Middle frontal gyrus (tissue), 1 donor: Measurements from ENCODE around the gene RHCG.

Experiments
- DNase-seq: peaks from one replicate; pipeline ENCODE4 v3.0.0-alpha.2; 2015; ENCODE audit warnings: low spot score; ENCODE audit errors: extremely low spot score

RHCG gene

DNA sequence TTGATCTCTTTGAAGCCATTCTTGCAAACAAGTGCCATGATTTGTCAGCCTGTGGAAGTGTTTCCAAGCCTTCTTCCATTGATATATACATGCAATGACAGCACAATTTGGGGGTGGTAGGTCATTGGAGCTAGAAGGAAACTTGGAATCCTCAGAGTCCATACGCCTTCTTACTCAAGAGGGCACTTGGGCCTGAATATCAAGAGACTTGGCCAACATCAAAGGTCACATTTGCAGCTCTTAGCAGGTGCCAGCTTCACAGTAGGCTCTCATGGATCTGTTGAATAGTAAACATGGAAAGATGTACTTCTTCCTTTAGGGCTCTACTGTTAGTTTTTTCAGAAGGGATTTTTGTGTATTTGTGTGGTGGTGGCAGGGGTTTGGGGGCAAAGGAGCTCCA, 50.9 kb downstream of the RHCG start:
- no peak for DNase-seq

DNA sequence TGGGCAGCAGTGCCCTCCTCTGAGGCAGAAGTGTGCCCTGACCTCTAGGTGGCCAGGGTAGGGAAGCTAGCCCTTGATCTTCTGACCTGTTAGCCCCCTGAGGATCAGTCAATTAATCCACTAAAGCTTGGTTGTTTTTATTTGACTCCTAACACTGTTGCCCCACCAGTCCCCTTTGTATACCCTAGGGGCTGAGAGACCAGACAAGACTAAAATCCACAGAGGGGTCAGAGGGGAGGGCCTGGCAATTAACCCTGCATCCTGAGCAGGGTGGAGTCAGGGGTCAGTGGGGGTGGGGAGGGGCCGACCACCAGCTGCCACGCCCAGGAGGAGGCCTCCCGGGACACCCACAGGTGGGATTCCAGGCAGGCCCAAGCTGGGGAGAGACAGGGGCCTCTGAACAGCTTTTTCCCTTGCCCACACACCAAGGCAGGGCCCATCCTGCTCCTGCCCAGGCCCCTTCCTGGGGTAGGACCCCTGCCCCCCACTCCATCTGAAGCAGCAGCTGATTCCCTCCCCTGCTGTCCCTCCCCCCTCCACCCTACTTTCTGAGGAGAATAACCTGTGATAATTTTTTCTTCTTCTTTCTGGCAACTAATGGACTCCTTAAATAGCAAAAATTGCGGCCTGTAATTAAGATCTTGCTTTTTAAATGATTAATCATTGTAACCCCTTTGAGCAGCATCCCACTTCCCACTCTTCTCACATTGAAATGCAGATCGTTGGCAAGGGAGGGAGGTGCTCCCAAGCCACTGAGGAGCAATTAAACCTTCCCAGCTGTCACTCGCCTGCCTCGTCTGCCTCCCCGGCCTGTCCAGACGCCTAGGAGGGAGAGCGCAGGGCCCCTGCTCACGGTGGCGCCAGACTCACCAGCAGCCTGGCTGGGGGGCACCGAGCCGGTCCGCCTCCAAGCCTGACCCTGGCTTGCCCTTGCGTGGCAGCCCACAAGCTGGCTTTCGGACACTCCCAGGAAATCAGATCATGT, 51.9 kb downstream of the RHCG start:
- no peak for DNase-seq

DNA sequence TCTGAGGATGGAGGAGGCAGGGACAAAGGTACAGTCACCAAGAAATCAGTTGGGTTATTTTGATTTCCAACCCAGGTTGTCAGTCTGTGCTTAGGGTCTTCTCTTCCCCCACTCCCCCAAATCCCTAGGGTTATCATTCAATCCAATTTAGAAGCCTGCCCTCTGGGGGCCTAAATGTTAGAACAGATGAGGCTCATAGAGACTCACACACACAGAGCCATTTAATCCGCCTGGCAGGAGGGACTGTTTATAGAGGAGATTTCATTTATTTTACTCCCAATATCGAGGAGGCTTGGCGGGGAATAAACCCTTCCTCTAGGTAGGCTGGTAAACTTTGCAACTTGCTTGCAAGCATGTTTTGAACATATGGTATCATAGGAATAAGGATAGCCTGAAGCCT, 52.8 kb downstream of the RHCG start:
- no peak for DNase-seq

DNA sequence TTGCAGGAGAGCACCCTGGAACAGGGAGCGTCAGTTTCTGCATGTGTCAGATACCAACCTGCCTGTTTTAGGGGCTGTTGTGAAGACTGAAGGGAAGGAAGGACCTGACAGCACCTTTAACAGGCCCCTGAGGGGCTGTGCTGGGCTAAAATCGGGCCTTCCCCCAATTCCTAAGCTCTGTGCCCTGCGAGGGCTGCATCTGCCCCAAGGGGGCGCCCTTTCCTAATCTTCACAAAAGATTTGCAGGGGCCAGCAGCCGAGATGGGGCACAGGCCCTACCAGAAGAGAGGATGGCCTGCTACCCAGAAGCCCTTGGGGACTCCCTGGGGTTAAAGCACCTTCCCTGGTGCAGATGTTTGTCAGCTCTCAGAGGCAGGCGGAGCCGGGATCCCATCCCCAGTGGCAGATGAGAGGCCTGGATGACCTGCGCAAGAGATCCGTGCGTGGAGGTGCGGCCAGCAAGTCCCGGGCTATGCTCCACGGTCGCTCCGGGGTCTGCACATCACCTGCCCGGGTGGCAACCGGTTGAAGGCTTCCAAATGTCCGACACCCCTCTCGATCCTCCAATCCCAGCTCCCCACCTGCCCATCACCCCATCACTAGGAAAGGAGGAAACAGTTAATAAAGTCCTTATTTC, 53.6 kb downstream of the RHCG start:
- DNase-seq: no peak

DNA sequence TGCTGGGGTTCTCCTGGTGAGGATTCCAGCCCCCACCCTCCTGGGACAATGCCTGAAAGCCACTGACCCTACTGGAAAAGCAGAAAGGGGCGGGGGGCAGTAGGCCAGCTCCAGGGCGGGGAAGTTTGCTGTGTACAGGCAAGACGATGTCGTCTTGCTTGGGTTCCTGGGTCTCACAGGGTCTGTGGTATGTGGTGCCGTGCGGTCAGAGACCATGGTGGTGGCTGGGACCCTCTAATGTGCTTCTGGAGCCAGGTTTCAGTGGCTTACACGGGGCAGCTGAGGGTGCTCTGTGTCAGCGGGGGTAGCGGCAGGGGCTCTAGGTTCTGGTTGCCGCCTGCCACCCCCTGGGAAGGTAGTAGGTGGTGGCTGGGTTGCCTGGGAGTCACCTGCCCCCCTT, 54.2 kb downstream of the RHCG start:
- no peak for DNase-seq

DNA sequence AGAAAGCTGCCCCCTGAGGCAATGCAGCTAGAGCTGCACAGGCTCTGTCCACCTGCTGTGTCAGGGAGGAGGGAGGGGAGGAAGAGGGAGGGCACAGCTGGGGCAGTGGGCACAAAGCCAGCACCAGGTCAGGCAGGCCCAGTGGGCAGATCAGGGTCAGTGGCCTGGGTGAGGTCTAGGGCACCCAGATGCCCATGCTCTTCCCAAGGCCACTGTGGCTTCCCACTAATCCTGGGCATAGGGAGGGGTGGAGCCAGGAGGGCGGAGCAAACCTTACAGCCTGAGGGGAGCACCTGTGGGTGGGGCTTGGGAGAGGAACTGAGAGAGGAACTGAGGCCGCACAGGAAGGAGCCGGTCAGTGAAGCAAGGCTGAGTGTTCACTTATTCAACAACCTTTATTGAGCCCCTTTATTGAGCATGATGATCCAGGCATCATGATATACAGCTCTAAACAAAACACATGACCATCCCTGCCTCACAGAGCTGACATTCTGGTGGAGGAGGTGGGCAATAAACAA, 55.0 kb downstream of the RHCG start:
- DNase-seq: no peak

DNA sequence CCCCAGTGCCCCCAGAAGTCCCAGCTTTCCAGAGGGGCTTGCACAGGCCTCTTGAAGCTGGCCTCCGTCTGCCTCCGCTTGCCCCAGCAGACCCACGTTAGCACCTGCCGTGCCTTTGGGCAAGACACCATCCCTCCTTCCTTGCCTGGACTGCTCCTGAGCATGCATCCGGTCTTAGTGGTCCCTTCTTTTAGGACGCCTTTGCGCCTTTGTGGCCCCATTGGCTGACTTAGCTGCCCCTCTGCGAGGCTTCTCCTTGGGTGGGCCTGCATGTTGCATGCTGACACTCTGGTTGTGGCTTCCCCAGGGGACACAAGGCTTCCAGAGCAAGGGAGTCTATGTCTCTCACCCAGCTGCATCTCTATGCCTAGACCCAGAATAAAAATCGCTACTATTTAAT, 56.6 kb downstream of the RHCG start:
- no peak for DNase-seq

DNA sequence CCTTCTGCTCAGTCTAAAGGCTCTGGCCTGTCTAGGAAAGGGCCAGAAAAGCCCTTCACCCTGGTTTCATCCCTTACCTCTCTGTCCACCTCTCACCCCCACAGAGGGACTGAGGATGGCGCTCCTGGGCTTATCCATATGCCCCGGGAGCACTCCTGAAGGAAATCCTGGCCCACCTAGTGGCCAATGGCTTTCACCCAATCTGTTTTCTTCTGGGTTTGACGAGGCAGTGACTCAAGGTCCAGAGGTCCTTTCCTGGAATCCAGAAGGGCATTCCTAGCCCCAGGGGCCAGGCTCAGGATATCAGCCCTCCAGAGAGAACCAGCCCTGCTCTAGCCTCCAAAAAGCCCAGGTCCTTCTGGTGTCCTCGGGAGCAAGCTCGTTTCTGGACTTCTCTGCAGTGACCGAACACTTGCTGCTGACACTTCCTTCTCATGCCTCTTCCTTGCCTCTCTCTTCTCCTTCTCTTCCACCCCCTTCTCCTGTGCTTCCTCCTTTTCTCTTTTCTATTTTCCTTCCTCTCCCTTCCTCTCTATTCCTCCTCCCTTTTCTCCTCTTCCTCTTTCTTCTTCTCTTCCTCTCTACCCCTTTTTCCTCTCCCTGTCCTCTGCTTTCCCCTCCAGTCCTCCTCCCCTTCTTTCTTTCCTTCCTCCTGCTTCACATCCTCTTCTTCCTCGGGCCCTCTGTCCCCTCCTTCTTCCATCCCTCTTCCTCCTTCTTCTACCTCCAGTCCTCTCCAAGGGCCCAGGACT, 59.6 kb downstream of the RHCG start:
- DNase-seq: no peak

DNA sequence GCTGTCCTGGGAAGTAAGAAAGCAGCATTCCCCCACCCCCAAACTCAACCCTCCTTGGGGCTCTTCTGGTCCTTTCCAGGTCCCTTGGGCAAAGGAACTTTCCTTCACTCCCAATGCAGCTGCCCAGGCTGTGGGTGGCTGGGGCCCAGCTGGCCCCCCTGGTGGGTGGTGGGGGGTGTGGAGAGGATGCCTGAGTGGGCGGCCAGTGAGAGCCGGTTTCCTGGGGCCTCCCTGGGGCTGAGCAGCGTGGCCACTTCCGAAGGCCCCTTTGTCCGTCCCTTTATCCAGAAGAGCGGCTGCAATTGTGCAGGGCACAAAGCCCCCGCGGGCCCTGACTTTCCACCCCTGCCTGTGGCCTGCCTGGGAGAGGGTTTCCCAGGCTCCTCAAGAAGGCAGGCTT, 61.0 kb downstream of the RHCG start:
- DNase-seq: no peak

DNA sequence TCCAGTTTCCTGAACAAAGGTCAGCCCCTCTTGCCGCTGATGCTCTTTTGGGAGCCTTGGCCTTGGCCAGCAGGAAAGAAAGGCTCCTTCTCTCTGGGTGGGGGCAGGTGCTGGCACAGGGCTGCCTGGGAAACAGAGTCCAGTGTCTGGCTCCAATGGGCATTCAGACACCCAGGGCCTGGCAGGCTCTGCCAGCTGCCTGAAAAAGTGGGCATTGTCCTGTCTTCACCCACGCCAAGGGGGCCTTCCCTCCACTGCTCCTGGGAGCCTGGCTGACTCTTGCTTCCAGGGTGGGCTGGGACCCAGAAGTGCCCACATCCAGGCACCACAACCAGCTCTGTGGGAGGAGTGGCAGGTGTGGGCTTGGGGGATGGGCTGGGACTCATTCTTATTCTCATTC, 62.7 kb downstream of the RHCG start:
- no peak for DNase-seq

DNA sequence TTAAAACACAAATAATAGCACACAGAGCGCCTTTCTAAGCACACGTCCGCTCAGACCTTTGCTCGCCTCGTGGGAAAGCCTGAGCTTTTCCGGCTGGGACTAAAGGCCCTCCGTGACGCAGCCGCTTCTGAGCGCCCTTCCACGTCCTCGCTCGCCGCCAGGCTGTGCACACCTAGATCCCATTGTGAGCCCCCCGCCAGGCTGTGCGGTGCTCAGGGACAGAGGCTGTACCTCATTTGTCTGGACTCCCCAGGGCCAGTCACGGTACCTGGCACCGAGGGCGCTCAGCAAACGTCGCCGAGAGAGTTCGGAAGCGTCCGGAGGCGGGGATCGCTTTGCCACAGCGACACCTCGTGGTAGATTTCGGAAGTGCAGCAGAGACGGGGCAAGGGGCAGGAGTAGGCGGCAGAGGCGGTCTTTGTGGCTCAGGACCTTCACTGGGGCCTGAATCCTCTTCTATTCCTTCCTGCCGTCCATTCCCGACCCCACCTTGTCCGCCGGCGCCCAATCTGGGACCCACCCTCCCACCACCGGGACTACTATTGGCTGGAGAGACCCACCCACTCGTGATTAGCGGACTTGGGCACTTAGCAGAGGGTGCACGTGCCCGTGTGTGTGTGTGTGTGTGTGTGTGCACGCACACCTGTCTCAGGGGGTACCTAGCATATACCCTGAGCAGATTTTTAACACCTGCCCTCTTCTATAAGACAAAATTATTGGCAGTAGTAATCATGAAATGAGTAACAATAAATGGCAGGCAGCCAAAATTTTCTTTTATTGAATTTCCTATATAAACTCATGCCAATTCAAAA, 65.6 kb downstream of the RHCG start:
- DNase-seq: peak; percentile 77

DNA sequence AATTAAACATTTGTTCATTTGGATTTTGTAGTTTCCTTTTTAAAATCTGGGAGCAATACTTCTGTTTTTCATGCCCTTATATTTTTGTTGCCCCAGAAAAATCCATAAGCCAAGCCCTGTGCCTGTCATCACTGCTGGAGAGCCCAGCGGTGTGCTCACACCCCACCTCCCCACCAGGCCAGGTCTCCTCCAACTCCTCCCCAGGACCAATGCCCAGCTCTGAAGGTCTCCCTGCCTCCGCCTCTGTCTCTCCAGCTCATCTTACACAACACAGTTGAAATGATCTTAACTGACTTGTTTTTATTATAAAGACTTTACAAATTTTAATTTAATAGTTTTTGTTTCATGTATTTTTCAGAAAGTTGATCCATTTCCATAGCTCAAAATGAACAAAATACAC, 66.4 kb downstream of the RHCG start:
- no peak for DNase-seq

DNA sequence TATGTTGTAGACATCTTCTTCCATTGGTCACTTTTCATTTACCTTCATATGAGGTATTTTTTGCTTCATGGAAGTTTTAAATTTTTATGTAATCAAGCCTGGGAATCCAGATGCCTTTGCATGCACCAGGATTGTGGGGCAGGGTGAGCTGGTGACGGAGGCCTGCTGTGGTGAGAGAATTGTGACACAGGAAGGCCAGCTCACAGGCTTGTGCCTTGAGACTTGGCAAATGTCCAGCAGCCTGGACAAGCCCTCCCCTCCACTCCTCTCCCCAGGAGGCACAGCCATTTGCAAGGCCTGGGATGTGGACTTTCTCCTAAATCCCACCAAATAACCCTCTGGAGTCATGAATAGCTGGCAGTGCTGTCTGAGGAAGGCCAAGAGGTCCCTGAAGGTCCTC, 67.4 kb downstream of the RHCG start:
- no peak for DNase-seq

DNA sequence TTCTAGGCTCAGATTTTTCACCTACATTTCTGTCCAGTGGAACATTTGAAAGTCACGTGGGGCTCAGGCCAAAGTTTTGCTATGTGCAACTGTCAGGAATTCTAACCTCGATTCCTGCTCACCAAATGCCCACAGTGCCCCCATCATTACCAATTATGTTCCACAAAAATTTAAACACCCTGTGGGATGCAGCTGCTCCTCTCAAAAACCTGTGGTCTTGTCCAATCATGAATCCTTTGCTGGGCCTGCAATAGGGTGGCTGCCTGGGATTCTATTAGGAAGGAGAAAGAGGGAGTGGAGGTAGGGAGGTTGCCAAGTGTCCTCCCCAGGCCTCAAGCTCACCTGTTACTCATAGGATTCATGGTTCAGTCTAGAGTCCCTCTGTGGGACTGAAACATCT, 68.1 kb downstream of the RHCG start:
- no peak for DNase-seq

DNA sequence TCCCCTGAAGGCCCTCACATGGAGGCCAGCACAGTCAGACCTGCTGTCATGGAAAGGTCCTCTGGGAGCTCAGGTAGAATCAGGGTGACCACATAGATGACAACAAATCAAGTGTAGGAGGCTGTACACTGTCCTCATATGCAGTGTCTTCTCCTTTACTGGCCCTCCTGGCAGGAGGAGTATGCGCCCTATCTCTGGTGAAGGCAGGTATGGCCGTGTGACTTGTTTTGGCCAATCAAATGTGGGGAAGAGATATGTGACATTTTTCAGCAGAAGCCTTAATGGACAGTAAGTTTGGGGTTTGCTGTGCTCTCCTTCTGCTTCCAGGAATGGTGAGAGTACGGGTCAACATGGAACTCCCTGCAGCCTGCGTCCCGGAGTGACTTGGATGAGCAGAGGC, 69.9 kb downstream of the RHCG start:
- DNase-seq: no peak

DNA sequence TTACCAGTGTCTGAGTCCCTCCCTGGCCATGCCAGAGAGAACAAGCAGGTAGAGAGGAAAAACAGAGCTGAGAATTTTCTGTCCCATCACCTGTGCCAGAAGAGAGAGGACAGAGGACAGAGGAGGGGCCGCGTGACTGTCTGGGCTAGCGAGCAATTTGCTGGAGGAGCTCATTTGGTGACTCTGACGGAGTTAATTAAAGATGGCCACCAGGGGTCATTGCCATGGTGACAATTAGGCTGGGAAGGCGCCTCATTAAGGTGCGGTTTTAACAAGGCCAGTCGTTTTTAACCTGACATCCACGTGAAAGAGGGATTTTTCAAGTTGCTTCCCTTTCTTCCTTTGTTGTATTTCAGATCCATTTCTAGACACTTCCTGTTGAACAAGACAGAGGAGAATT, 72.4 kb downstream of the RHCG start:
- DNase-seq: no peak
